GM21825 (cell line): ENCODE results near the gene ASGR2.
"Not testable (repeated sequence)": the region's sequence is repeated elsewhere in the genome, so short reads cannot be mapped to it uniquely, and the experiment has no call there.

Experiments used
- ATAC-seq: cut with Tn5 transposase; IDR thresholded peaks from one replicate; pipeline ENCODE4 v1.9.1; 2021; ENCODE audit warnings: mild to moderate bottlenecking, moderate library complexity; ENCODE audit not compliant: unreplicated experiment

ASGR2 gene

DNA sequence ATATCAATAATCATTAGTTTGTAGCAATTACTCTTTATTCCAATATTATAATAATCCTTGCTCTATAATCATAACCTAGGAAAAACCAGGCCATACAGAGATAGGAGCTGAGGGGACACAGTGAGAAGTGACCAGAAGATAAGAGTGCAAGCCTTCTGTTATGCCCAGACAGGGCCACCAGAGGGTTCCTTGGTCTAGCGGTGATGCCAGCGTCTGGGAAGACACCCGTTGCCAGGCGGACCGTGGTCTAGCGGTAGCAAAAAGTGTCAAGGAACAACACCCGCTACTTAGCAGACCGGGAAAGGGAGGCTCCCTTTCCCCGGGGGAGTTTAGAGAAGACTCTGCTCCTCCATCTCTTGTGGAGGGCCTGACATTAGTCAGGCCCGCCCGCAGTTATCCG, 11.8 kb upstream of the ASGR2 start:
- not testable (repeated sequence) for ATAC-seq

DNA sequence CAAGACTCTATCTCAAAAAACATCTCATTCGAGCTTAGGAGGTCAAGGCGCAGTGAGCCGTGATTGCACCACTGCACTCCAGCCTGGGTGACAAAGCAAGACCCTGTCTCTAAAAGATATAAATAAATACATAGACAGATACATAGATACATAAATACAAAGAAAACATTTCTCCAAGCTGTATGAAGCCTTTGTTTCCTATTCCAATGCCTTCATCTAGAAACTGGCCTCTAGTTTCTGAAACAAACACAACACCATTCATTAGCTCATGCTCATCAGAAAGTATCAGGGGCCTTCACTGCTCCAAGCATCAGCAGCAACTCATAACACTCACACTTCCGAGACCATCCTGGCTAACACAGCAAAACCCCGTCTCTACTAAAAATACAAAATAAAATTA, 10.3 kb upstream of the ASGR2 start:
- ATAC-seq, result no peak

GRCh38 chr17:7123844-7124243, 9.2 kb upstream of the ASGR2 start:
- no peak for ATAC-seq

- no peak for ATAC-seq
Measured at GRCh38 chr17:7122381-7122780, 7.8 kb upstream of the ASGR2 start.

GRCh38 chr17:7120635-7121034, 6.0 kb upstream of the ASGR2 start:
- ATAC-seq, result not testable (repeated sequence)

- ATAC-seq, result no peak
Measured at GRCh38 chr17:7120123-7120522, 5.5 kb upstream of the ASGR2 start.

GRCh38 chr17:7119314-7119713, 4.7 kb upstream of the ASGR2 start:
- no peak for ATAC-seq

GRCh38 chr17:7114875-7115614, 423 bp upstream of the ASGR2 start:
- ATAC-seq, result no peak

DNA sequence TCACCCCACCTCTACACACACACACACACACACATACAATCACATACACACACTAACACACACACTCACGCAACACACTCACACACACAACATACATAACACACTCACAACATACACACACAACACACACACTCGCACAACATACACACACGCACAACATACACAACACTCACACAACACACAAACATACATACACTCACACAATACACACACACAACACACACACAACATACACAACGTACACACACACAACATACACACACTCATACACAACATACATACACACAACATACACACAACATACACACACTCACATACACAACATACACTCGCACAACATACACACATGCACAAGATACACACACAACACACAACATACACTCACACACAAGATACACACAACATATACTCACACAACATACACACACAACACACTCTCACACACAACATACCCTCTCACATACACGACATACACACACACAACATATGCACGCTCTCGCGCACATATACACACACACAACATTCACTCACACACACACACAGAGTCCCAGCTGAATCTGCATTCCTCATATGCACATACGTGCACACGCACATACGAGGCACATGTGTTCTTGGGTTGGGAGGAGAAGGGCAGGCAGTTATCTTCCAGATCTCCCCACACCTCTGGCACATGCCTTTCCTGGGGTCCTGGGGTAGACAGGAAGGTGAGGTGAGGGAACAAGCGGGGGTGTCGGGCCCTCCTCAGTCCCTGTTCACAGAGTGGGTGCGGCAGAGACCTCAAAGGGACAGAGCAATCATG, 1.1 kb downstream of the ASGR2 start:
- no peak for ATAC-seq

- no peak for ATAC-seq
Measured at GRCh38 chr17:7112510-7113108, 2.0 kb downstream of the ASGR2 start.

GRCh38 chr17:7111784-7112509, 2.7 kb downstream of the ASGR2 start:
- ATAC-seq, result no peak

DNA sequence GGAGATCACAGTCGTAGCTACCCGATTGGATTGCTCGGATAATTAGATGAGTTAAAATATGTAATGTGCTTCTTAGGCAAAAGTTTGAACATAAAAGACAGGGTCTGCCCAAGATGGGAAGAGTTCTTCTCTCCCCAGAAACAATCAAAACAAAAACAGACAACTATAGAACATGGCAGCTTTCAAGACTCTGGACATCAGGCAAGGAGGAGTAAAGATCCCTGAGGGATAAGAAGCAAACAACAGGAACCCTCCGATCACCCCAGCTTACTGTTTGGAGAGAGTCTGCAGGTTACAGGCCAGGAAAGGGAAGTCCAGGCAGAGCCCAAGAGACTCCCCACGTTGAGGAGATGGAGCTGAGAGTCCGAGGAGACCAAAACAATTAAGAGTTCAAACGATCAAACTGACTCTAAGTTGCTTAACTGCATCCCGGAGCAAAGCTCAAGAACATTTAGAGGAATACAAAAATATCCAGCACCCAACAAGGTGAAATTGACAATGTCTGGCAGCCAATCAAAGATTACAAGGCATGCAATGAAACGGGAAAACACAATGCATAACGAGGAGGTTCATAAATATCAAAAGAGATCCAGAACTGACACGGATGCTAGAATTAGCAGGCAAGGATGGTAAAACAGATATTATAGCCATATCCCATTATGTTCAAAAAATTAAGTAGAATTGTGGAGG, 3.9 kb downstream of the ASGR2 start:
- no peak for ATAC-seq

DNA sequence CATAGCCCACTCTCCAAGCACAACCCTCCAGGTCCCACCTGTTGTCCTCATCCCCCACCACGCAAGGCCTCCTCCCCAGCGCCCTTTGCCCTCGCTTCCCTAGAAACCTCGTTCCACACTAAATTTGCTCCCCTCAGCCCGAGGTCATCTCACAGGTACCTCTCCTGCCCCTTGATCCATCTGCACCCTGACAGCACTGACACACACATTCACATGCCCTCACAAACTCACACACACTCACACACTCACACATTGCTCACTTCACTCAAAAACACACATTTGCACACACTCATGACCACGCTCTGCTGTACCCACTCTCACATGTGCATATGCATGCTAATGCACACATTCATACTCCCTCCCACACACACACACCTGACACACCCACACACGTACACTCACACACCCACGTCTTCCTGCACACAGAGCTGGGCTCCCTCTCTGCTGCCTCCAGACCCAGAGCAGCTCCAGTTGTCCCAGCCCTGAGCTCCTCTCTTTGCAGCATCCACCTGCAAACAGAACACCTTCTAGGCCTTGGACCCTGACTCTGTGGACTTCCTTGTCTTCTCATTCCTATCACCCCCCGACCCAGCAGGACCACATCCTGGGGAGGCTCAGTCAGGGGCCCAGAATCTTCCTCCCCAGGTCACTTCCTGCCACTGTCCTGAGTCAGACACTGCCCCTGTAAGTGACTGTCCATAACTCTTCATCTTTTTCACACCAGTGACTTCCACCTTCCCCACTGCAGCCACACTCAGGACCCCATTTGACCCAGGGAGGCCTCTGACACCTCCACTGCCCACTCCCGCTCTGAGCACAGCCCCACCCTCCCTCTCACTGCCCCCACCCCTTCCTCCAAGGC, 4.9 kb downstream of the ASGR2 start:
- ATAC-seq, result no peak

DNA sequence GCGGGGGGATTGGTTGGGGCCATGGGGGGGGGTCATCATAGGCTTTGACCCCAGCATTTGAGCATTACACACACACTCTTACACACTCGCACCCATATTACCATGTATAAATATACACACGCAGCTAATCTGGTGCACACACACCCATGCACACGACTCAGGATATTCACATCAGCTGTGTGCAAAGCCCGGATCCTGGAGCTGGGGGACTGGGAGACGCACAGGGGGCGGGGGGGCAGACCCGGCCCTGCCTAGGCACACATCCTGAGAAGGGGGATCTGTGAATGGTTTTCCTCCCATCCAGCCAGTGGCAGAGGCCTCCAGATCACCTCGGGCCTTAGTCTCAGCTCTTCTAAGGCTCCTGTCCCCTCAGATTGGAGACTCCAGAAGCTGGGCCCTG, 5.6 kb downstream of the ASGR2 start:
- ATAC-seq, result no peak

- ATAC-seq, result no peak
Measured at GRCh38 chr17:7108560-7108925, 6.1 kb downstream of the ASGR2 start.

GRCh38 chr17:7107795-7108559, 6.6 kb downstream of the ASGR2 start:
- no peak for ATAC-seq

- no peak for ATAC-seq
Measured at GRCh38 chr17:7107012-7107754, 7.4 kb downstream of the ASGR2 start.

DNA sequence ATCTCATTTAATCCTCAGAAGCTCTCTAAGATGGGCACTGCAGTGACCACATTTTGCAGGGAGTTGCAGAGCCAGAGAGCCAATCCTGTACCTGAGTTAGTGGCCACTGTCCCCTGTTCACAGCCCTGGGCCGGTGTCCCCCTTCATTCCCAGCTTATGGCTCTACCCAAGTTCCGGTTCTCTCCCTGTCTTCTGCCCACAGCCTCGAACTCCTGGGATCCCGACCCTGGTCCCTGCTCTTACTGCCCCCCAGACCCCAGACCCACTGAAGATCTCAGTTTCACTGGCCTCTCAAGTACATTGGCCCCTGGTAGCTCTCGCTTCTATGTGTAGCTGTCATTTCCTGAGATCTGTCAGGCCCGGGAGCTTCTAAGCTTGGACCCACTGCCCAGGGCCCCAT, 12.2 kb downstream of the ASGR2 start:
- no peak for ATAC-seq
